ENCODE results near the gene INTS6.

DNA sequence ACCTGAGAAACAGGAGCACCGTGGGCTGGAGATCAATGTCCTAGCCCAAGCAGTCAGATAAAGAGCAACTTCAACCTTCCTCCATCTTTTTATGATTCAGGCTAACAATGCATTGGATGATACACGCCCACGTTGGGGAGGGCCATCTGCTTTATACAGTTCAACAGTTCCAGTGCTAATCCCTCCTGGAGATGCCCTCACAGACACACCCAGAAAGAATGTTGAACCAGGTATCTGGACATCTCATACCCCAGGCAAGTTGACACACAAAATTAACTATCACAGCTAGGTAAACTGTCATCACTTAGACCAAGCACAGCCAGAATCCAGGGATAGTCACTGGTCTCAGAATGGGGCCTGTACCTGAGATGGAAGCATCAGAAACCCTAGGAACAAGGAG is 134.0 kb downstream of the INTS6 start:
- TF ChIP-seq, protein P1, sequence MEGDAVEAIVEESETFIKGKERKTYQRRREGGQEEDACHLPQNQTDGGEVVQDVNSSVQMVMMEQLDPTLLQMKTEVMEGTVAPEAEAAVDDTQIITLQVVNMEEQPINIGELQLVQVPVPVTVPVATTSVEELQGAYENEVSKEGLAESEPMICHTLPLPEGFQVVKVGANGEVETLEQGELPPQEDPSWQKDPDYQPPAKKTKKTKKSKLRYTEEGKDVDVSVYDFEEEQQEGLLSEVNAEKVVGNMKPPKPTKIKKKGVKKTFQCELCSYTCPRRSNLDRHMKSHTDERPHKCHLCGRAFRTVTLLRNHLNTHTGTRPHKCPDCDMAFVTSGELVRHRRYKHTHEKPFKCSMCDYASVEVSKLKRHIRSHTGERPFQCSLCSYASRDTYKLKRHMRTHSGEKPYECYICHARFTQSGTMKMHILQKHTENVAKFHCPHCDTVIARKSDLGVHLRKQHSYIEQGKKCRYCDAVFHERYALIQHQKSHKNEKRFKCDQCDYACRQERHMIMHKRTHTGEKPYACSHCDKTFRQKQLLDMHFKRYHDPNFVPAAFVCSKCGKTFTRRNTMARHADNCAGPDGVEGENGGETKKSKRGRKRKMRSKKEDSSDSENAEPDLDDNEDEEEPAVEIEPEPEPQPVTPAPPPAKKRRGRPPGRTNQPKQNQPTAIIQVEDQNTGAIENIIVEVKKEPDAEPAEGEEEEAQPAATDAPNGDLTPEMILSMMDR (IDR thresholded peaks at IDR 0.05): no peak
- TF ChIP-seq POLR2A (IDR thresholded peaks at IDR 0.05): no peak

Data from adrenal gland (tissue), 5 donors.